Measurements from ENCODE around the gene SLC22A1.
A peak's percentile ranks its signal among the peaks of the same experiment; 100 is the strongest.
"Not testable (repeated sequence)": the region's sequence is repeated elsewhere in the genome, so short reads cannot be mapped to it uniquely, and the experiment has no call there.

Gene SLC22A1

DNA sequence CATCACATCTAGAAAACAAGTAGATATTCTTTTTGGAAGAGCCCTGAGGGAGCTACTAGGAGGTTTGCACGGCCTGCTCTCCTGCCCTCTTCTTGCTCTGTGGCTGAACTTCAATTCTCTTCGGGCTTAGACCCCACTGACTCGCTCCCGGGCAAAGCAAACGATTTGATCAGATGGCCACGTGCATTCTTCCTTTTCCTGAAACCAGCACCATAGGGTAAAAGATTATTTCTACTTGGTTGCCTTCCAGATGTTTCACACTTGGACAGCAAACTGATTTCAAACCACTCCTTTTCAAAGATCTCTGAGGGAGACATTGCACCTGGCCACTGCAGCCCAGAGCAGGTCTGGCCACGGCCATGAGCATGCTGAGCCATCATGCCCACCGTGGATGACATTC lies at the start of gene SLC22A1:
Gene SLC22A1 (plus strand): TSS at position 258 of the 400 bp plus-strand sequence. CDS start 121 bp downstream, at position 379.
- no peak for DNase-seq
- in situ Hi-C loops (cut with MboI; ENCODE audit: low pct_unique_long_range_greater_than_20kb, low sequenced_read_pairs) = no loop called here

DNA sequence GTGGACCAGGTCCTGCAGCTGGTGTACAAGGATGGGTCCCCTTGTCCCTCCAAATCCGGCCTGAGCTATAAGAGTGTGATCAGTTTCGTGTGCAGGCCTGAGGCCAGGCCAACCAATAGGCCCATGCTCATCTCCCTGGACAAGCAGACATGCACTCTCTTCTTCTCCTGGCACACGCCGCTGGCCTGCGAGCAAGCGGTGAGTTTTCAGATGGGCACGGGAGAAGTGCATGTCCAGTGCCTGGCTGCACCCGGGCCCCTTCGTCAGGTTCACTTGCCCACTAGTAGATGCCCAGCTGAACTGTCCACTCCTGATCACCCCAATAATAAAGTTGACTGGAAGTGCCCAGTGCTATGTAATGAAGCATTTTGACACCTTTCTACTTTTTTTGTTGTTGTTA lies 48.3 kb upstream of the SLC22A1 start:
- in situ Hi-C loops (cut with MboI; ENCODE audit: low pct_unique_long_range_greater_than_20kb, low sequenced_read_pairs) = no loop called here

DNA sequence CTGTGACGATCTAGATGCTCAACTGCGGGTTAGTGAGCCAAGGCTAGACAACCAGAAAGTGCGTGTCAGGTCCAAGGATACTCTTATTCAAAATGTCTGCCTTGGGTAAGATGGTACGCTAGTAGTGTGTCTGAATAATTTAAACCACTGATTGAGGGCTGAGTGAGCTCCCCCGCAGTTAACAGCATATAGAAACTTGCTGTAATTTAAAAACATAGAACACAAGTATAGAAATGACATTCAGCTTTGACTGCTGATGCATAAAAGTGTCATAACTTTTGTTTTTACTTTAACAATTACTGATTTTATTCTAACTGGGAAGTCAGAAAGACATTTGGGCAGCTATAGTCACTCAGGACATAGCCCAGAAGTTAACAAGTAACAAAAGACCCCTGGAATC lies 45.6 kb upstream of the SLC22A1 start:
- DNase-seq = no peak
- in situ Hi-C loops (cut with MboI; ENCODE audit: low pct_unique_long_range_greater_than_20kb, low sequenced_read_pairs) = no loop called here

More for the DNA sequence above, 48.3 kb upstream of the SLC22A1 start:
- DNase-seq = no peak

- DNase-seq = no peak
- in situ Hi-C loops (cut with MboI; ENCODE audit: low pct_unique_long_range_greater_than_20kb, low sequenced_read_pairs) = no loop called here
Observed at GRCh38 chr6:160077024-160077423, 44.6 kb upstream of the SLC22A1 start.

DNA sequence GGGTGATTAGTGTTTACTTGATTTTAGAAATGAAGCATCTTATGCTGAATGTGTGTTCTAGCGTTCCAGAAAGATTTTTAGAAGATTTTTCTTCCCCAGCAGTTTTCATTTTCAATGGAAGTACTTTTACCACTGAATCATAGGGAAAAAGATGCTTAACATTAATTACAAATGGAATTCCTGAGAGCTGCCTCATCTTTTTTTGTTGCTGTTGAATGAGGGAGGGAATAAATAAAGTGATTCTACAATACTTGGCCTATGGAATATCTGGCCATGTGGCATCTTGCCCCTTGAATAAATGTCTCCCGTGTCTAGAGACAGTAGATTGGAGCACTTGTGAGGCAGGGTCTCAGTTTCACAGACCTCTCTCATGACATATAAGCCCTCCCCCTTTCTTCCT lies 44.1 kb upstream of the SLC22A1 start:
- in situ Hi-C loops (cut with MboI; ENCODE audit: low pct_unique_long_range_greater_than_20kb, low sequenced_read_pairs) = no loop called here
- DNase-seq = no peak

- in situ Hi-C loops (cut with MboI; ENCODE audit: low pct_unique_long_range_greater_than_20kb, low sequenced_read_pairs) = no loop called here
- no peak for DNase-seq
Observed at GRCh38 chr6:160078883-160079685, 42.5 kb upstream of the SLC22A1 start.

DNA sequence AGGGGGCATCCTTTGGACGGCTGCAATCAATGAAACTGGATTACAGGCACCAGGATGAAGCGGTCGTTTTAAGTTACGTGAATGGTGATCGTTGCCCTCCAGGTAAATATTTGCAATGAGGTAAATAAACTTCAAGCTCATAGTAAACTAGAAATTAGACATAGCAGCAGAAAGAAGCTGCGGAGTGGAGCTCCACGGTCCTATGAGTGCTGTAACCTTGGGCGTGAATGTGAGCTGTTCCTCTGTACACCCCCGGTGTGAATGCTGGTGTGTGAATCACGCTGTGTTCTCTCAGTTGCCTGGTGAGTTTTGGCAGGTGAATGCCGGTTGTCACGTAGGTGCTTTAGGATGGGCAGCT lies 42.0 kb upstream of the SLC22A1 start:
- in situ Hi-C loops (cut with MboI; ENCODE audit: low pct_unique_long_range_greater_than_20kb, low sequenced_read_pairs) = no loop called here
- DNase-seq = no peak

DNA sequence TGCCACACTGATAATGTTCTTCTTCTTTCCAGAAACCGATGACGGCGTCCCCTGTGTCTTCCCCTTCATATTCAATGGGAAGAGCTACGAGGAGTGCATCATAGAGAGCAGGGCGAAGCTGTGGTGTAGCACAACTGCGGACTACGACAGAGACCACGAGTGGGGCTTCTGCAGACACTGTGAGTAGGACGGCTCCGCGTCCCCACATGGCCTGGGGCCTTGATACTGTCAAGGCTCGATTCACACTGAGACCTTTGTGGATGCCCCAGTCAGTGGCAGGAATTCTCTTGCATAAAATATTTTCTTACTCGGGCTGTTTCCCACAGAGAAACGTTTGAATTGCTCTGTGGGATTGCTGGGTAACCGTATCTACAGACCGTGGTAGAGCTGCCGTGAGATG lies 41.5 kb upstream of the SLC22A1 start:
- DNase-seq = no peak
- in situ Hi-C loops (cut with MboI; ENCODE audit: low pct_unique_long_range_greater_than_20kb, low sequenced_read_pairs) = no loop called here

- no peak for DNase-seq
- in situ Hi-C loops (cut with MboI; ENCODE audit: low pct_unique_long_range_greater_than_20kb, low sequenced_read_pairs) = no loop called here
Observed at GRCh38 chr6:160081398-160081797, 40.2 kb upstream of the SLC22A1 start.

GRCh38 chr6:160082627-160083026 lies 39.0 kb upstream of the SLC22A1 start:
- in situ Hi-C loops (cut with MboI; ENCODE audit: low pct_unique_long_range_greater_than_20kb, low sequenced_read_pairs) = no loop called here
- no peak for DNase-seq

GRCh38 chr6:160084198-160084776 lies 37.3 kb upstream of the SLC22A1 start:
- in situ Hi-C loops (cut with MboI; ENCODE audit: low pct_unique_long_range_greater_than_20kb, low sequenced_read_pairs) = no loop called here
- DNase-seq = no peak

DNA sequence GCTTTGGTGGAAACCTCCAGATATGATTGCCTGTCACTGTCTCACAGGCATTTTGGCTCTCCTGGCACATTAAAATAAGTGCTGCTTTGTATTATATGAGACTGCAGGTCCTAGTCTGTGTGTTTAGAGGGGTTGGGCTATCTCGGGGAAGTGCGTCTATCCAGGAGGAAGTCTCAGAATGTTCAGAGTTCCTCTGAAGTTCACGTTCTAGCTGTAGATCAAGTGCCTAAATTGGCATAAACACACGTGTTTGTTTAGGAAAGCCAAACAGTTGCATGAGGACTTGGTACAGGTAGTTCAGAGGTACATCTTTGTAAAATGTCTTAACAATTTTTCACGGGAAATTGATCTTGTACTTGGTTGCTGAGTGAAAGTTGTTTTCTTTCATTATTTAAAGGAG lies 36.4 kb upstream of the SLC22A1 start:
- DNase-seq = no peak
- in situ Hi-C loops (cut with MboI; ENCODE audit: low pct_unique_long_range_greater_than_20kb, low sequenced_read_pairs) = no loop called here

DNA sequence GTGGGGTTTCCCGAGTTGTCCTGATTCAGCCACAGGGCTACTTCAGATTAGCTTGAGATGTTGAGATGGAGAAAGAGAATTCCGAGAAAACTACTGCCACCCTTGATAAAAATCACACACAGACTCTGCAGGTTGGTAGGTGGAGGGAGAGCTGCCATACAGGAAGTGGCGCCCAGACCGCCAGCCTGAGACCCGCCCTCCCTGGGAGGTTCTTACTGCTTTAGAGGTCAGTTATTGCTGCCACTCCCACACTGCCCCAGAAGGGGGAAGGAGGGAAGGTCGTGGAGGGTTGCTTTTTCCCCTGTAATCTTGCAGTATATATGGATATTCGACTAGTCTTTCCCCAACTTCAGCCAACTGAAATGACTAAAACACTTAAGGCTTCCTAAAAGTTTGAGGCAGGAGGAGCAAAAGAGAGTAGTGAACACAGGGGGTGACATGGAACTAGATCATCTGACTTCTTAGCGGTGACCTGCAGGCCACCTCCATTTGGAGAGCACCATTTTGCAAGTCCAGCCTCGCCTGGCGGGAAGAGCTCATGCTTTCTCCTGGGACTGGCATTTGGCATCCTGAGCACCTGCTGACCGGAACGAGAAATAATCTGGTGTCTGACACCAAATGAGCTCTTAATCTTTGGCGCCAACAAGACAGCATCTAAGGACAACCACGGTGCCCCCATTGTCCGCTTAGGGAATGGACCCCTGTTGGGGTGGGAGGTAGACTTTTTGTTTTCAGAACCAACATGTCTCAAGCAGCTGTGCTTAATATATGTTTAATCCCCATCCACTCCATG lies 35.7 kb upstream of the SLC22A1 start:
- in situ Hi-C loops (cut with MboI; ENCODE audit: low pct_unique_long_range_greater_than_20kb, low sequenced_read_pairs) = no loop called here
- DNase-seq = no peak

- in situ Hi-C loops (cut with MboI; ENCODE audit: low pct_unique_long_range_greater_than_20kb, low sequenced_read_pairs) = no loop called here
- no peak for DNase-seq
Observed at GRCh38 chr6:160086754-160087153, 34.9 kb upstream of the SLC22A1 start.

- in situ Hi-C loops (cut with MboI; ENCODE audit: low pct_unique_long_range_greater_than_20kb, low sequenced_read_pairs) = no loop called here
- DNase-seq = peak; percentile 24
Observed at GRCh38 chr6:160088069-160088783, 33.4 kb upstream of the SLC22A1 start.

GRCh38 chr6:160088784-160089533 lies 32.7 kb upstream of the SLC22A1 start:
- no peak for DNase-seq
- in situ Hi-C loops (cut with MboI; ENCODE audit: low pct_unique_long_range_greater_than_20kb, low sequenced_read_pairs) = no loop called here

DNA sequence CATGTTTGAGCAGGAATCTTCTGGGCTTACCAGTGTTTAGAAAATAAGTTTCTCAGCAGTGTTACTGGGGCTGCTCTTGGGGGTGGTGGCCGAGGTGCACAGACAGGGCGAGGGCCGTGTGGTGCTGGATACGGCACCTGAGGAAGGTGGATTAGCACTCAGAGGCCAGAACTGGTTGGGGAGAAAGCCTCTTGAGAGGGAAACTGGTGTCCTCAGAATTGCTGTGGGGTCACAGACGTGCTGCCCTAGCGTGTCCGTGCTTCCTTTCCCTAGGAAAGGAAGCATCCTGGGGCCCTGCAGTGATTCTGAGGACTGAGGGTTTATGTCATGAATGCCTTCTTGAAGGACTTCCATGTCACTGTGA lies 32.1 kb upstream of the SLC22A1 start:
- DNase-seq = no peak
- in situ Hi-C loops (cut with MboI; ENCODE audit: low pct_unique_long_range_greater_than_20kb, low sequenced_read_pairs) = no loop called here

- in situ Hi-C loops (cut with MboI; ENCODE audit: low pct_unique_long_range_greater_than_20kb, low sequenced_read_pairs); DNase-seq: not testable (repeated sequence)
Observed at GRCh38 chr6:160090442-160091239, 31.0 kb upstream of the SLC22A1 start.
